ENCODE measurements around the gene AFF2. TPM values are rescaled to one million over a fixed set of nuclear protein-coding genes. Genes with fewer than 3 reads are reported as not detected.

Gene AFF2
- total RNA-seq, 1 experiment from 2014 or later = 0.13 TPM

GRCh38 chrX:148788449-148788848, 288.0 kb downstream of the AFF2 start:
- no peaks in the 10 kb centered on the region for H3K27me3 ChIP-seq (replicated peaks)
- no peaks in the 10 kb centered on the region for H3K4me1 ChIP-seq (replicated peaks)
- no peaks in the 10 kb centered on the region for H3K9me3 ChIP-seq (replicated peaks)
- H3K27ac ChIP-seq = no peak overlapping the region
- no peak overlapping the region for H3K4me3 ChIP-seq
- DNase-seq (ENCODE audit: low read depth in 1 of 2, low spot score in 2 of 2) = no peak
- no peaks in the 10 kb centered on the region for H3K36me3 ChIP-seq

- Histone ChIP-seq H3K36me3 (no peaks in the 10 kb centered on the region), H3K27ac (no peak overlapping the region)
Measured at GRCh38 chrX:148794350-148794749, 293.9 kb downstream of the AFF2 start.

GRCh38 chrX:148804579-148805355, 304.4 kb downstream of the AFF2 start:
- no peaks in the 10 kb centered on the region for H3K4me1 ChIP-seq (replicated peaks)
- no peaks in the 10 kb centered on the region for H3K36me3 ChIP-seq
- no peak overlapping the region for H3K4me3 ChIP-seq
- H3K27ac ChIP-seq = no peak overlapping the region
- no peak for DNase-seq (ENCODE audit: low read depth in 1 of 2, low spot score in 2 of 2)
- no peaks in the 10 kb centered on the region for H3K27me3 ChIP-seq (replicated peaks)
- H3K9me3 ChIP-seq (replicated peaks) = no peaks in the 10 kb centered on the region

More at GRCh38 chrX:148794350-148794749, 293.9 kb downstream of the AFF2 start:
- no peaks in the 10 kb centered on the region for H3K4me1 ChIP-seq (replicated peaks)
- no peaks in the 10 kb centered on the region for H3K9me3 ChIP-seq (replicated peaks)
- DNase-seq (ENCODE audit: low read depth in 1 of 2, low spot score in 2 of 2) = no peak
- no peak overlapping the region for H3K4me3 ChIP-seq
- H3K27me3 ChIP-seq (replicated peaks) = no peaks in the 10 kb centered on the region

GRCh38 chrX:148806145-148806870, 305.9 kb downstream of the AFF2 start:
- Histone ChIP-seq H3K27ac (no peak overlapping the region), H3K4me1 (replicated peaks) (no peaks in the 10 kb centered on the region), H3K36me3 (no peaks in the 10 kb centered on the region), H3K4me3 (no peak overlapping the region), H3K9me3 (replicated peaks) (no peaks in the 10 kb centered on the region), H3K27me3 (replicated peaks) (no peaks in the 10 kb centered on the region)
- no peak for DNase-seq (ENCODE audit: low read depth in 1 of 2, low spot score in 2 of 2)

- DNase-seq (ENCODE audit: low read depth in 1 of 2, low spot score in 2 of 2) = no peak
- Histone ChIP-seq H3K4me3 (no peak overlapping the region), H3K9me3 (replicated peaks) (no peaks in the 10 kb centered on the region), H3K27ac (no peak overlapping the region), H3K4me1 (replicated peaks) (no peaks in the 10 kb centered on the region), H3K27me3 (replicated peaks) (no peaks in the 10 kb centered on the region), H3K36me3 (no peaks in the 10 kb centered on the region)
Measured at GRCh38 chrX:148808833-148809232, 308.4 kb downstream of the AFF2 start.

- no peak overlapping the region for H3K4me3 ChIP-seq
- no peaks in the 10 kb centered on the region for H3K36me3 ChIP-seq
- H3K9me3 ChIP-seq (replicated peaks) = no peaks in the 10 kb centered on the region
- DNase-seq (ENCODE audit: low read depth in 1 of 2, low spot score in 2 of 2) = no peak
- H3K4me1 ChIP-seq (replicated peaks) = no peaks in the 10 kb centered on the region
- H3K27me3 ChIP-seq (replicated peaks) = no peaks in the 10 kb centered on the region
- H3K27ac ChIP-seq = no peak overlapping the region
Measured at GRCh38 chrX:148811236-148811635, 310.8 kb downstream of the AFF2 start.

- Histone ChIP-seq H3K4me1 (replicated peaks) (no peaks in the 10 kb centered on the region), H3K27ac (no peak overlapping the region), H3K9me3 (replicated peaks) (no peaks in the 10 kb centered on the region), H3K4me3 (no peak overlapping the region), H3K36me3 (no peaks in the 10 kb centered on the region), H3K27me3 (replicated peaks) (no peaks in the 10 kb centered on the region)
- DNase-seq (ENCODE audit: low read depth in 1 of 2, low spot score in 2 of 2) = no peak
Measured at GRCh38 chrX:148813422-148813821, 313.0 kb downstream of the AFF2 start.

GRCh38 chrX:148813967-148814366, 313.6 kb downstream of the AFF2 start:
- no peaks in the 10 kb centered on the region for H3K27me3 ChIP-seq (replicated peaks)
- no peak for DNase-seq (ENCODE audit: low read depth in 1 of 2, low spot score in 2 of 2)
- H3K36me3 ChIP-seq = no peaks in the 10 kb centered on the region
- no peak overlapping the region for H3K4me3 ChIP-seq
- H3K9me3 ChIP-seq (replicated peaks) = no peaks in the 10 kb centered on the region
- H3K27ac ChIP-seq = no peak overlapping the region
- H3K4me1 ChIP-seq (replicated peaks) = no peaks in the 10 kb centered on the region

GRCh38 chrX:148815218-148815961, 315.0 kb downstream of the AFF2 start:
- Histone ChIP-seq H3K27ac (no peak overlapping the region), H3K9me3 (replicated peaks) (no peaks in the 10 kb centered on the region), H3K36me3 (no peaks in the 10 kb centered on the region), H3K4me1 (replicated peaks) (no peaks in the 10 kb centered on the region), H3K27me3 (replicated peaks) (no peaks in the 10 kb centered on the region), H3K4me3 (no peak overlapping the region)
- DNase-seq (ENCODE audit: low read depth in 1 of 2, low spot score in 2 of 2) = no peak

- Histone ChIP-seq H3K4me1 (replicated peaks) (no peaks in the 10 kb centered on the region), H3K4me3 (no peak overlapping the region), H3K9me3 (replicated peaks) (no peaks in the 10 kb centered on the region), H3K36me3 (no peaks in the 10 kb centered on the region), H3K27ac (no peak overlapping the region), H3K27me3 (replicated peaks) (no peaks in the 10 kb centered on the region)
- no peak for DNase-seq (ENCODE audit: low read depth in 1 of 2, low spot score in 2 of 2)
Measured at GRCh38 chrX:148823986-148824385, 323.6 kb downstream of the AFF2 start.

- H3K27me3 ChIP-seq (replicated peaks) = no peaks in the 10 kb centered on the region
- no peak for DNase-seq (ENCODE audit: low read depth in 1 of 2, low spot score in 2 of 2)
- no peak overlapping the region for H3K27ac ChIP-seq
- H3K36me3 ChIP-seq = no peaks in the 10 kb centered on the region
- no peaks in the 10 kb centered on the region for H3K9me3 ChIP-seq (replicated peaks)
- no peaks in the 10 kb centered on the region for H3K4me1 ChIP-seq (replicated peaks)
- no peak overlapping the region for H3K4me3 ChIP-seq
Measured at GRCh38 chrX:148825696-148826095, 325.3 kb downstream of the AFF2 start.

- no peaks in the 10 kb centered on the region for H3K36me3 ChIP-seq
- H3K27me3 ChIP-seq (replicated peaks) = no peaks in the 10 kb centered on the region
- no peak overlapping the region for H3K27ac ChIP-seq
- no peak for DNase-seq (ENCODE audit: low read depth in 1 of 2, low spot score in 2 of 2)
- no peaks in the 10 kb centered on the region for H3K9me3 ChIP-seq (replicated peaks)
- no peaks in the 10 kb centered on the region for H3K4me1 ChIP-seq (replicated peaks)
- no peak overlapping the region for H3K4me3 ChIP-seq
Measured at GRCh38 chrX:148836741-148837140, 336.3 kb downstream of the AFF2 start.

- no peak for DNase-seq (ENCODE audit: low read depth in 1 of 2, low spot score in 2 of 2)
- Histone ChIP-seq H3K27ac (no peak overlapping the region), H3K4me1 (replicated peaks) (no peaks in the 10 kb centered on the region), H3K4me3 (no peak overlapping the region), H3K9me3 (replicated peaks) (no peaks in the 10 kb centered on the region), H3K27me3 (replicated peaks) (no peaks in the 10 kb centered on the region), H3K36me3 (no peaks in the 10 kb centered on the region)
Measured at GRCh38 chrX:148850631-148851030, 350.2 kb downstream of the AFF2 start.

GRCh38 chrX:148854306-148854705, 353.9 kb downstream of the AFF2 start:
- Histone ChIP-seq H3K27me3 (replicated peaks) (no peaks in the 10 kb centered on the region), H3K27ac (no peak overlapping the region), H3K36me3 (no peaks in the 10 kb centered on the region), H3K9me3 (replicated peaks) (no peaks in the 10 kb centered on the region), H3K4me3 (no peak overlapping the region), H3K4me1 (replicated peaks) (no peaks in the 10 kb centered on the region)
- DNase-seq (ENCODE audit: low read depth in 1 of 2, low spot score in 2 of 2) = no peak
